Peyer's patch (tissue), 4 donors: ENCODE measurements around the gene HECTD2. TPM values are rescaled to one million over a fixed set of nuclear protein-coding genes. Genes with fewer than 3 reads are reported as not detected.
"Not testable (repeated sequence)": the region's sequence is repeated elsewhere in the genome, so short reads cannot be mapped to it uniquely, and the experiment has no call there.

Experiments
- DNase-seq, 3 donors: peaks; one replicate each; pipeline ENCODE4 v3.0.0-alpha.2; 2017 to 2019
- H3K27ac ChIP-seq, 4 donors: fragments of 200-600 bp; sonication (generic); one replicate each; pipeline ENCODE4 v1.5.1; 2016 to 2019
- H3K27me3 ChIP-seq, 2 donors: fragments of 200-600 bp; sonication (generic); one replicate each; pipeline ENCODE4 v1.5.1; 2019
- H3K36me3 ChIP-seq, 3 donors: fragments of 200-600 bp; sonication (generic); one replicate each; pipeline ENCODE4 v1.5.1; 2016 to 2019
- H3K4me1 ChIP-seq, 4 donors: fragments of 200-600 bp; sonication (generic); one replicate each; pipeline ENCODE4 v1.5.1; 2016 to 2019
- H3K4me3 ChIP-seq, 4 donors: fragments of 200-600 bp; sonication (generic); 1 replicate in 3 of 4; 2 replicates in 1 of 4; pipeline ENCODE4 v1.5.1; 2016 to 2019; ENCODE audit warnings: mild to moderate bottlenecking in 1 of 4
- H3K9me3 ChIP-seq, 4 donors: fragments of 200-600 bp; sonication (generic); one replicate each; pipeline ENCODE4 v1.5.1; 2016 to 2019; ENCODE audit warnings: mild to moderate bottlenecking in 1 of 4
- POLR2A ChIP-seq, 2 donors: fragments of 450-650 bp; IDR thresholded peaks; one replicate each; pipeline ENCODE4 v1.5.1; 2017; ENCODE audit warnings: antibody characterized with exemption in 2 of 2, mild to moderate bottlenecking in 2 of 2, moderate library complexity in 2 of 2
- total RNA-seq, 4 donors: library from RNA; depleted of rRNA; stranded (reverse); fragments of >200 nt; gene quantifications; one replicate each; pipeline ENCODE4 v1.1.0, GENCODE V29; 2016
- TF ChIP-seq, protein P1 (sequence below), 6 experiments: fragments of 450-650 bp in 4 of 6; fragments of 200-600 bp in 2 of 6; sonication (generic) in 1 of 6; IDR thresholded peaks; one replicate each; pipeline ENCODE4 v1.5.1; 2017 to 2019; ENCODE audit warnings: antibody characterized with exemption in 6 of 6, mild to moderate bottlenecking in 3 of 6, moderate library complexity in 1 of 6

Gene HECTD2, protein sequence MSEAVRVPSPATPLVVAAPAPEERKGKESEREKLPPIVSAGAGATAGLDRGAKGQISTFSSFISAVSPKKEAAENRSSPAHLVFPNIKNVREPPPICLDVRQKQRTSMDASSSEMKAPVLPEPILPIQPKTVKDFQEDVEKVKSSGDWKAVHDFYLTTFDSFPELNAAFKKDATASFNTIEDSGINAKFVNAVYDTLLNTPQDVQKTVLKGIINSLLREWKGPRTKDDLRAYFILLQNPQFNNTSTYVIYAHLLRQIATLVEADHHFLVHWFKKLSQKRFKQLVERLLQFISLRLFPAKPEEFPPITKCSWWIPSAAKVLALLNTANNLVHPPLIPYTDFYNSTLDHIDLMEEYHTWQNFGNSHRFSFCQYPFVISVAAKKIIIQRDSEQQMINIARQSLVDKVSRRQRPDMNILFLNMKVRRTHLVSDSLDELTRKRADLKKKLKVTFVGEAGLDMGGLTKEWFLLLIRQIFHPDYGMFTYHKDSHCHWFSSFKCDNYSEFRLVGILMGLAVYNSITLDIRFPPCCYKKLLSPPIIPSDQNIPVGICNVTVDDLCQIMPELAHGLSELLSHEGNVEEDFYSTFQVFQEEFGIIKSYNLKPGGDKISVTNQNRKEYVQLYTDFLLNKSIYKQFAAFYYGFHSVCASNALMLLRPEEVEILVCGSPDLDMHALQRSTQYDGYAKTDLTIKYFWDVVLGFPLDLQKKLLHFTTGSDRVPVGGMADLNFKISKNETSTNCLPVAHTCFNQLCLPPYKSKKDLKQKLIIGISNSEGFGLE
- total RNA-seq, result 10 to 100 TPM in 1 of 4 donors, 1 to 10 TPM in 3; 4.4 to 18.2 (median 5.5) TPM

DNA sequence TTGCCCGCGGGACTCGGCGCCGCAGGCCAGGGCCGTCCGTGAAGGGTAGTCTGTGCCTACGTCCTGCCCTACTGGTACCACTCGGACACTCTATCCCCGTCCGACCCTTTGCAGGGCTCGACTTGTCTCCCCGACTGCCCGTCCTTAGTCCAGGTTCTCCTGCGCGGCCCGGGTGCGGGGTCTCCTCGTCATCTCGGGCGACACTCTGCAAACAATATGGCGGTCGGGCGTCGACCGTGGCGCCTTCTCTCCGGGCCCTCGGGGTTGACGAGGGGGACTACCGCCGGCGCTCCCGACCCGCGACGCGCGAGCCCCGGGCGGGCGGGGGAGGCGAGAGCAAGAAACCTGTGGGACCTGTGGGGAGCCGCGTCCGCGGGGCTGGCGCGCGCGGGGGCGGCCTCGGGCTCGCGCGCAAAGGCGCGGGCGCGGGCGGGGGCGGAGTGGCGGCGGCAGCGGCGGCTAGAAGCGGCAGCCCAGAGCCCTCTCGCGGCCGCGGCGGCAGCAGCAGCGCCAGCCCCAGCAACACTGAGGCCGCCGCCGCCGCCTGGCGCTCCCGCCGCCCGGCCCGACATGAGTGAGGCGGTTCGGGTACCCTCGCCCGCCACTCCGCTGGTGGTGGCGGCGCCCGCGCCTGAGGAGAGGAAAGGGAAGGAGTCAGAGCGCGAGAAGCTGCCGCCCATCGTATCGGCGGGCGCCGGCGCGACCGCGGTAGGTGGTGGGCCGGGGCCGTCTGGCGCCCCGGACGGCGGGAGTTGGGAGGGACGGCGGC, at the start of gene HECTD2:
Gene HECTD2 (plus strand): TSS at position 476 of the 769 bp plus-strand sequence. CDS start 95 bp downstream, at position 571.
- Histone ChIP-seq H3K4me3 (peak within 1 kb of the TSS; percentile 74 to 95 (median 90)), H3K4me1 (no peaks in the 10 kb centered on the region), H3K27ac (peak within 1 kb of the TSS; percentile 91 to 99 (median 97)), H3K36me3 (no peaks in the 10 kb centered on the region), H3K27me3 (no peaks in the 10 kb centered on the region), H3K9me3 (no peaks in the 10 kb centered on the region)
- TF ChIP-seq POLR2A (IDR thresholded peaks at IDR 0.05), result peak in 1 of 2 donors; percentile 46
- TF ChIP-seq, protein P1, sequence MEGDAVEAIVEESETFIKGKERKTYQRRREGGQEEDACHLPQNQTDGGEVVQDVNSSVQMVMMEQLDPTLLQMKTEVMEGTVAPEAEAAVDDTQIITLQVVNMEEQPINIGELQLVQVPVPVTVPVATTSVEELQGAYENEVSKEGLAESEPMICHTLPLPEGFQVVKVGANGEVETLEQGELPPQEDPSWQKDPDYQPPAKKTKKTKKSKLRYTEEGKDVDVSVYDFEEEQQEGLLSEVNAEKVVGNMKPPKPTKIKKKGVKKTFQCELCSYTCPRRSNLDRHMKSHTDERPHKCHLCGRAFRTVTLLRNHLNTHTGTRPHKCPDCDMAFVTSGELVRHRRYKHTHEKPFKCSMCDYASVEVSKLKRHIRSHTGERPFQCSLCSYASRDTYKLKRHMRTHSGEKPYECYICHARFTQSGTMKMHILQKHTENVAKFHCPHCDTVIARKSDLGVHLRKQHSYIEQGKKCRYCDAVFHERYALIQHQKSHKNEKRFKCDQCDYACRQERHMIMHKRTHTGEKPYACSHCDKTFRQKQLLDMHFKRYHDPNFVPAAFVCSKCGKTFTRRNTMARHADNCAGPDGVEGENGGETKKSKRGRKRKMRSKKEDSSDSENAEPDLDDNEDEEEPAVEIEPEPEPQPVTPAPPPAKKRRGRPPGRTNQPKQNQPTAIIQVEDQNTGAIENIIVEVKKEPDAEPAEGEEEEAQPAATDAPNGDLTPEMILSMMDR (IDR thresholded peaks at IDR 0.05), result peak in 4 of 6 experiments; percentile 38 to 77 (median 72)
- DNase-seq, result peak; percentile 73 to 91 (median 87)

DNA sequence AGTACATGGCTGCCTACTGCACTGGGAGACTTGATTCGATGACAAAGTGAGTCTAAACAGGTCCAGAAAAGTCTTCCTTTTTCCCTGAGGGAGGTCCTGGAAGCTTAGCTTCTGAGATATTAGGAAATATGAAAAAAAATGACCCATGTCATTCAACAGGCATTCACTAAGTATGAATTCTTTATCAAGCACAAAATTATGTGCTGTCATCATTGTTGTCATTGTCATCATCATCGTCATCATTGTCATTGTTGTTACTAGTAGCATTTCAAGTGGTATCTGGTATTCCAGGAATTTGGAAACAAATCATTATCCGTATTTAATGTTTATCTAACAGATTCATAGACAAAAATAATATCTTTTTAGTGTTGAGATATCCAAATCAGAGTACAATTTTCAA, 49.7 kb upstream of the HECTD2 start:
- TF ChIP-seq, protein P1 (IDR thresholded peaks at IDR 0.05), result no peak
- no peak for TF ChIP-seq POLR2A (IDR thresholded peaks at IDR 0.05)
- Histone ChIP-seq H3K9me3 (no peaks in the 10 kb centered on the region), H3K4me3 (no peak overlapping the region), H3K27ac (no peak overlapping the region), H3K4me1 (no peaks in the 10 kb centered on the region), H3K36me3 (no peaks in the 10 kb centered on the region), H3K27me3 (no peaks in the 10 kb centered on the region)
- no peak for DNase-seq

DNA sequence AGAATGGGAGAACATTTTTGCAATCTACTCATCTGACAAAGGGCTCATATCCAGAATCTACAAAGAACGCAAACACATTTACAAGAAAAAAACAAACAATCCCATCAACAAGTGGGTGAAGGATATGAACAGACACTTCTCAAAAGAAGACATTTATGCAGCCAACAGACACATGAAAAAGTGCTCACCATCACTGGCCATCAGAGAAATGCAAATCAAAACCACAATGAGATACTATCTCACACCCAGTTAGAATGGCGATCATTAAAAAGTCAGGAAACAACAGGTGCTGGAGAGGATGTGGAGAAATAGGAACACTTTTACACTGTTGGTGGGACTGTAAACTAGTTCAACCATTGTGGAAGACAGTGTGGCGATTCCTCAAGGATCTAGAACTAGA, 44.6 kb upstream of the HECTD2 start:
- H3K4me3 ChIP-seq, H3K27ac ChIP-seq, H3K36me3 ChIP-seq, DNase-seq, H3K27me3 ChIP-seq, H3K4me1 ChIP-seq, H3K9me3 ChIP-seq: not testable (repeated sequence)

DNA sequence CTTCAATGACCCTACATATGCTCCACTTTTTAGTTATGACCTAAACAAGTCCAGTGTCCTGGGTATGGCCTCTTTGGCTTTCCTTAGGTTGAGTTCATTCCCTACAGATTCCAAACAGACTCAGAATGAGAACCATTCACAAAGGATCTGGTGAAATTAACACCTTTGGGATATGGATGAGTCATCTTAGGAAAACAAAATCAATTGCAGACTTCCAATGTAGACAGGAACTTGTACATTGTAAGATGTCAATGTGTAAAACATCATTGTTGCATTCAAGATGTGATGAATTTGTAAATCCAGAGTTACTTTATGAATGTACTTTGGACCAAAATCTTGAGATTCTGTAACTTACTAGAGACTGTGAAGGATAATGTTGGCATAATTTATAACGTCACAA, 43.4 kb upstream of the HECTD2 start:
- no peak overlapping the region for H3K27ac ChIP-seq
- H3K4me1 ChIP-seq, result no peaks in the 10 kb centered on the region
- H3K4me3 ChIP-seq, result no peak overlapping the region
- H3K9me3 ChIP-seq, result no peaks in the 10 kb centered on the region
- DNase-seq, result no peak
- TF ChIP-seq POLR2A (IDR thresholded peaks at IDR 0.05), result no peak
- TF ChIP-seq, protein P1 (IDR thresholded peaks at IDR 0.05), result no peak
- H3K27me3 ChIP-seq, result no peaks in the 10 kb centered on the region
- H3K36me3 ChIP-seq, result no peaks in the 10 kb centered on the region

DNA sequence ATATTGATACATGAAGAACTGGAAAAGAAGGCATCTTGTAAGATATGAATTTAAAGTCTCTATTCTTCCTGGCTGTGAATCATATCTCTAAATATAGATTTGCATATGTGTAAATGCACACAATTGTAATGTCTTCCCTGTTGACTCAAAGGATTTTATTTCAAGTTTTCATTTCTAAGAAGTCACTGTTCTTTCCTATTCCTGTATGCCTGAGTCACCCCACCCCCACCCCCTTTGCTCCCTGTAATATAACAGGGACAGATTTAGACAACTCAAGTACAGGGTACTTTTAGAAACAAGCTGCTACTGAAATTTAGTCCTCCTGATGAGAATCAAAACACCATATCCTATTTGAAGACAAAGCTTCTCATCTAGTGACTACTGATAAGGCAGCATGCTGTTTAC, 43.0 kb upstream of the HECTD2 start:
- TF ChIP-seq POLR2A (IDR thresholded peaks at IDR 0.05), result no peak
- TF ChIP-seq, protein P1 (IDR thresholded peaks at IDR 0.05), result no peak
- Histone ChIP-seq H3K4me1 (no peaks in the 10 kb centered on the region), H3K9me3 (no peaks in the 10 kb centered on the region), H3K36me3 (no peaks in the 10 kb centered on the region), H3K4me3 (no peak overlapping the region), H3K27me3 (no peaks in the 10 kb centered on the region), H3K27ac (no peak overlapping the region)
- no peak for DNase-seq
